Measurements from ENCODE around the gene IL5RA.

DNA sequence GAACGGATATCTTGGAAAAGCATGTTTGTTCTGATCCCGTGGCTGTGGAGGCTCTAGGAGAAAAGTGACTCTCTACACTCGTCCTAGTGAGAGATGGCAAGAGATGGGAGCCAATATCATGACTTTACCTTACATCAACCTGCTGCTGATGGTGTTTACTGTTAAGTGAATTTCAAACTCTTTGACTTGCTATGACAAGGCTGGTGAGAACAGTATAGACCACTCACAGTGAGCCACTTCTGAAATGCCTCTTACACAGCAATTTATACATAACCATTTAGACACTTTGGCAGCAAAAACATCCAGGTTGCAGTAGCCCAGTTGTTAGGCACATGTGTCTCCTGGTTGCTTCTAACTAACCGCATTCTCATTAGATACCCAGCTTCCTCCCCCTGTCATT, 43.3 kb downstream of the IL5RA start:
- no peak for TF ChIP-seq TAF1 (IDR thresholded peaks at IDR 0.05; ENCODE audit: borderline replicate concordance, low read depth, low read length)
- TF ChIP-seq POLR2AphosphoS5 (IDR thresholded peaks at IDR 0.05; ENCODE audit: low read length) = no peak
- no peak for TF ChIP-seq EP300 (IDR thresholded peaks at IDR 0.05; ENCODE audit: borderline replicate concordance in 1 of 2, control insufficient read depth in 1 of 2, low read depth in 2 of 2, low read length in 2 of 2)
- TF ChIP-seq FOS (IDR thresholded peaks at IDR 0.05; ENCODE audit: borderline replicate concordance, extremely low read depth, insufficient read length) = no peak
- TF ChIP-seq CHD2 (IDR thresholded peaks at IDR 0.05; ENCODE audit: borderline replicate concordance, low read depth, low read length) = no peak

Measured in GM12878 (cell line).